ENCODE data around the gene ZNF384. TPM values are rescaled to one million over a fixed set of nuclear protein-coding genes. Genes with fewer than 3 reads are reported as not detected.

The ZNF384 gene
- total and polyA plus RNA-seq, 2 of the 8 experiments (the other 6 are each of a cell fraction or from before 2014, with no cell fraction given) = 59.0 to 59.6 TPM

DNA sequence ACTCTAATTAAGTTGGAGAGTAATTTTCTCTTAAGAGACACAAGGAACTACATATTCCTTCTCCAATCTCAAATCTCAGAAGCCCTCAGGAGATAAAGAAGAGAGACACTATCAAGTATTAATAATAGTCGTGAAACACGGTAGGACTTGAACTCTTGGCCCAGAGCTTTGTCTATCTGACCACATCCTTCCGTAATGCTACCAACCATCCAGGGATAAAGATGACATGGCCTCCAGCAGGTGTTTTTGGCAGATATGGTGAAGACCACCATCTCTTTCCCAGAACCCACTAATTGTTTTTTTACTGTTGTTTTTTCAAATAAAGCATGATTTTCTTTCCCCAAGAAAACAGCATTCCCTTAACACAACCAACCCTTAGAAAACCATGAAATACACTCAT is 3.4 kb downstream of the ZNF384 start:
- Histone ChIP-seq H3K36me3 (ENCODE audit: control insufficient read depth in 2 of 4, insufficient read depth in 4 of 4, low read length in 3 of 4) (peaks cover 0 to 3% (median 0%) of the 10 kb centered on the region in 4 experiments; a peak in 2 of 8 replicates), H3K27ac (ENCODE audit: low read depth, low read length) (no peak overlapping the region)
- CTCF ChIA-PET (ENCODE audit: partially characterized antibody) = interaction anchor here (0.6 to 6.4 kb wide), 7 partner anchors 9 to 67 kb away, joined by 3 to 39 read pairs (median 4); no protein-coding TSS in a partner anchor

More for the DNA sequence above, 3.4 kb downstream of the ZNF384 start:
- Histone ChIP-seq H3K14ac (ENCODE audit: insufficient read length) (no peak overlapping the region), H4K5ac (ENCODE audit: insufficient read length, low read depth, low read length) (no peak overlapping the region), H3K56ac (replicated peaks; ENCODE audit: insufficient read length, low read depth, low read length) (no peak overlapping the region), H2BK20ac (ENCODE audit: low read length) (no peak overlapping the region), H3K18ac (ENCODE audit: extremely low read depth, low read length) (no peak overlapping the region), H4K91ac (replicated peaks; ENCODE audit: insufficient read length, low read length) (no peak overlapping the region), H4K8ac (ENCODE audit: extremely low read depth, insufficient read depth, low read length) (no peak overlapping the region), H3K23ac (ENCODE audit: insufficient read length) (no peak overlapping the region), H3K4ac (replicated peaks; ENCODE audit: insufficient read length, low read depth, low read length) (no peak overlapping the region), H3K79me1 (ENCODE audit: low read depth, low read length) (peaks cover 16% of the 10 kb centered on the region), H3K9ac (replicated peaks in 1 of 4; ENCODE audit: extremely low read depth in 1 of 4, low read depth in 3 of 4, low read length in 3 of 4) (no peak overlapping the region), H4K20me1 (replicated peaks in 1 of 2; ENCODE audit: control insufficient read depth in 1 of 2, insufficient read depth in 2 of 2, low read length in 2 of 2) (peaks cover 2 to 3% of the 10 kb centered on the region in 2 experiments), H3K27me3 (replicated peaks in 1 of 4; ENCODE audit: control insufficient read depth in 3 of 4, extremely low read depth in 1 of 4, insufficient read depth in 3 of 4, low read length in 3 of 4) (no peaks in the 10 kb centered on the region), H3K4me3 (ENCODE audit: extremely low read depth in 1 of 4, insufficient read depth in 2 of 4, low read depth in 3 of 4, low read length in 4 of 4) (no peak overlapping the region), H2BK12ac (ENCODE audit: low read depth, low read length) (no peak overlapping the region), H2BK15ac (ENCODE audit: low read length) (no peak overlapping the region), H2AK5ac (ENCODE audit: low read depth, low read length) (no peak overlapping the region), H2BK120ac (replicated peaks; ENCODE audit: low read depth, low read length) (no peak overlapping the region), H2AFZ (ENCODE audit: low read length) (no peak overlapping the region), H2BK5ac (ENCODE audit: low read depth, low read length) (no peak overlapping the region), H3K9me3 (ENCODE audit: insufficient read depth in 2 of 2, low read depth in 1 of 2, low read length in 1 of 2) (no peaks in the 10 kb centered on the region), H3K23me2 (ENCODE audit: low read depth, low read length) (peaks cover 11% of the 10 kb centered on the region), H3K4me2 (ENCODE audit: insufficient read depth in 1 of 2, low read depth in 2 of 2, low read length in 2 of 2) (no peak overlapping the region), H3K79me2 (ENCODE audit: control insufficient read depth in 1 of 2, insufficient read depth in 2 of 2, low read length in 2 of 2) (peaks cover 18 to 77% of the 10 kb centered on the region in 2 experiments), H3K4me1 (replicated peaks in 1 of 4; ENCODE audit: control insufficient read depth in 3 of 4, insufficient read depth in 4 of 4, low read length in 3 of 4) (peaks cover 0 to 9% (median 7%) of the 10 kb centered on the region in 4 experiments; a peak in 6 of 7 replicates)
- FAIRE-seq = no peak
- 94% methylated on average over 3 of the region's 3 CpGs; no CpG with 5 or more reads in 1 of the 2 experiments for WGBS, 2 experiments (ENCODE audit: extremely low coverage in 1 of 2, insufficient coverage in 1 of 2, insufficient read length in 1 of 2, insufficient replicate concordance in 2 of 2, low coverage in 1 of 2, low lambda C conversion rate in 2 of 2, missing lambda C conversion rate in 1 of 2)
- DNase-seq (ENCODE audit: low read depth in 1 of 2, low spot score in 2 of 2) = no peak
- POLR2A ChIA-PET (ENCODE audit: partially characterized antibody) = interaction anchor here (0.6 to 6.5 kb wide), 2 partner anchors 21 to 54 kb away, joined by 3 to 72 read pairs; partner anchors contain the start of gene ING4
- TF ChIP-seq RNF2 (IDR thresholded peaks at IDR 0.05; ENCODE audit: borderline replicate concordance, low read depth, low read length, missing control alignments, poor library complexity, severe bottlenecking) = no peak
- no peak for TF ChIP-seq CBX5 (IDR thresholded peaks at IDR 0.05; ENCODE audit: low read depth, low read length)

All from H1 (cell line).